HG02610 (cell line): ENCODE data around the gene PSMD6.

ENCODE experiments used
- ATAC-seq: cut with Tn5 transposase; IDR thresholded peaks from one replicate; pipeline ENCODE4 v1.9.1; 2021; ENCODE audit warnings: mild to moderate bottlenecking, moderate library complexity; ENCODE audit not compliant: unreplicated experiment

PSMD6 gene

GRCh38 chr3:64011685-64012084 lies 11.6 kb downstream of the PSMD6 start:
- no peak for ATAC-seq

- ATAC-seq, result no peak
Observed at GRCh38 chr3:64010199-64010598, 13.1 kb downstream of the PSMD6 start.

GRCh38 chr3:64009528-64009927 lies 13.8 kb downstream of the PSMD6 start:
- no peak for ATAC-seq

- no peak for ATAC-seq
Observed at GRCh38 chr3:64008487-64009351, 14.6 kb downstream of the PSMD6 start.

DNA sequence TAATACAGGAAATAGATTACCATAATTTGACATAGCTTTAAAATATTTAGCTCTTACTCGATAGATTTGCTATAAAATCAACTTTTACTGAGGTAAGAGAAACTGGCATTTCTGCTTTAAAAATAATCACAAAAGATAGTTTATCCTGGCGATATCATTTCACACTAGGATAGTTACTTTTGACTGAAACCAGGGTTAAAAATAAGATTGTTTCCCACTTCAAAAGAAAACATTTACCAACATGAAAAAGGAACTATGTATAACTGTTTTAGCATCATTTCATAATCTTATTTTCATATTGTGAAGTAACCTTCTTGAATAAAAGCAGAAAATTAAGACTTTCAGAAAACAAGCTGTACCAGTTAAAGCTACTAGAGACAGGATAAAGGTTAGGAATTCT lies 15.3 kb downstream of the PSMD6 start:
- no peak for ATAC-seq

DNA sequence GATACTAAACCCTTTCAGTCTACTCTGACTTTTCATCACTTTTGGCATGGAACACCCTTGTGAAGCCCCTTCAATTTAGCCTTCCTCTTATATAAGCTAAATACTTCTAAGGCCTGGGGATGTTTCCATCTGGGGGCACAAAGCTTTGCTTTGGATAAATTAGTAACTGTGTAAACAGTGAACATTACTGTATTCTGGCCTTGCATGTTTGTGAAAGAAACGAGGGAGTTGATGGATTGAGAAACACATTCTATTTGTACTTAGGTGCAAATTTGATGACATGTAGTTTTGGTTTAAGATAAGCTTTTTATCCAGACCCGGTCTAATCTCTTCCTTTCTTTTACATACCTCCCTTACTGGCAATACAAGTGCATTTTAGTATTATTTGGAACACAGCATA lies 19.7 kb downstream of the PSMD6 start:
- ATAC-seq, result no peak

- ATAC-seq, result no peak
Observed at GRCh38 chr3:64002233-64002632, 21.1 kb downstream of the PSMD6 start.

DNA sequence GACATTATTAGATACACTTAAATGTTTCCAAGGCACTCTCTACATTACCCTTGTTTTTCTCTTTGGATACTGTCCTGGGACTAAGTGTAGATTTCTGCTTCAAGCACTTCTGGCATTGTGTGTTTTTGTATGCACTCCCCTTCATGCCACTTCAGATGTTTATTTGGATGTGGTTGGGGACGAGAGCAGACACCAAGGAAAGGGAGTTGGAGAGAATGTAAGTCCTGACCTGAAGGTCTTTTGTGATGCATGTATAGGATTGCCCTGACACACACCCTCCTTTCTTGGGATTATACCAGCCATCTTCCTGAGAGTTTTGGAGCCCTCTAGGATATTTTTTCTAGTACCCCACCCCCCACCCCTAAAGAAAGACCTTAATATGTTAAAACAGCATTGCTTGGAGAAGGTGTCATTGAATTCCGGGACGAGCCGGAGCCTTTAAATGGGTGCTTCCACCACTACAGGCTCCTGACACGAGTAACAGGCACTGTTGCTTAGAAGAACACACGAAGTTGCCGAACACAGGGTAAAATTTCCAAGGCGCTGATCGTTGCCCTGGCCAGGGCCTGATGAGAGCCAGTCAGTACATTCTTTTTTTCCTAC lies 22.7 kb downstream of the PSMD6 start:
- no peak for ATAC-seq

DNA sequence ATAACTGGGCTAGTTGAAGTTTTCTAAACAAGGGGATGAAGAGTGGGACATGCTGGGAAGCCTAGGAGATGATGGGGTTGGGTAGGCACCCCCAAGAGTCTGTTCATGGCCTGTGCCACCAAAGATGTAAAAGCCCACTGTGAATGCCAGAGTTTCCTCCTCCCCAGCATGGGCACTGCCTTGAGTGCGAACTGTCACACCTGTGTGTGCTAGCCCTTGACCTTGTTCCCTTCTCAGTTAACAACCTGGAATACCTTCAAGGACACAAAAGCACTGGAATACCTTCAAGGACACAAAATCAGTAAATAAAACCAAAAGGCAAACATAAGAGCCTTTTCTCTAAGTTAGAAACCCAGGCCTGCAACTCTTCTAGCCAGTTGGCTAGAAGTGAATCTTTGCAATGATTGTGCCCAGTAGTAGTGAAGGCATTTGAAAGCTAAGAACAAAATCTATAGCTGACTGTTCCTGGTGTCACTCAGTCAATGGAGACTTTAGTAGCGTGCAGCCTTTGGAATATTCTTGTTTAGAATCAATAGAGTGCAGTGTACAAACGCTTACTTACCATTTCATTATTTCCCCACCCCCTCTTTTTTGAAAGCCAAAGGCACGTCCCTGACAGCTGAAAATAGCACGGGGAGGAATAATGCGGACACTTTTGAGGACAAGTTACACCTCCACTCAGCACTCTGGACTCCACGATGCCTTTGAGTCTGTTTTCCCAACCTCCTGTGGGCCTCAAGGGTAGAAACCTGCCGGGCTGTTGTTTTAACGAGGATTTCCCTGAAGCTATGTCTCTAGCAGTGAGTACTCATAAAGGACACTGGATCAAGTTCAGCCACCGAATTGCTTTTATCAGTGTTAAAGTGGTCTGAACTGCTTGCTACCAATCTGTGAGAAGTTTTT lies 24.2 kb downstream of the PSMD6 start:
- ATAC-seq, result no peak

DNA sequence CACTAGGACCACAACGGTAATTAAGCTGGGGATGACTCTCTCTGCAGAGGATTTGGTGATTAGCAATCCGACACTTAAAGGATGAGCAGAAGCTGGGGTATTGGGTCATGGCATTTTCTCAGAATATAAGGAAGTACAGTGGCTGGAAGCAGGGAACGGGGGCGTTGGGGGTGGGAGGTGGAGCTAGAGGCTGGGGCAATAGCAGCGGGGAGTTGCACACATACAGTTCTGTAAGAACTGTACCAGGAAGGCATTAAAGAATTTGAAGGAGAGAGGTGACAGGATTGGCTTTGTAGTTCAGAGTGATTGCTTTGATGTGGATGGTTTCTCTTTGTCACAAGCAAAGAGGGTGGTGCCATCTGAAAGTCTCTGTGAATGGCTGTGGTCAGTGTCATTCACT lies 28.2 kb downstream of the PSMD6 start:
- no peak for ATAC-seq

GRCh38 chr3:63993653-63994079 lies 29.6 kb downstream of the PSMD6 start:
- peak; percentile 92 for ATAC-seq

- ATAC-seq, result no peak
Observed at GRCh38 chr3:63992516-63993209, 30.6 kb downstream of the PSMD6 start.

DNA sequence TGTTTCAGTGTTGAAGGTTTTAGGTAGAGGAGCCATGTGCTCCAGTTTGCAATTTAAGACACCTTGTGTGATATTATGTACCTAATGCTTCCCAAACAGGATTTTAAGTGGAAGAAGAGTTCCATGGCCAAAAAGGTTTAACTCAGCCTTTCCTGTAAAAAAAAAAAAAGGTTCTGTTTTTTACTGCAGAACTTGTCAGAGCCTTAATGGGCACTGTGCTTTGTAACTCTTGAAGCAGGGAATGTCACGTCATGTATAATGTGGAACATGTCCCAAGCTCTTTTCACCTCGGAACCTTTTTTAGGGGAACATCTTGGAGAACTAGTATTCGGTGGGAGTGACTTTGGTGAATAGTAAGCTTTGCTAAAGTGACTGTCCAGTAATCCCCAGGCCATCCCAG lies 31.6 kb downstream of the PSMD6 start:
- no peak for ATAC-seq

DNA sequence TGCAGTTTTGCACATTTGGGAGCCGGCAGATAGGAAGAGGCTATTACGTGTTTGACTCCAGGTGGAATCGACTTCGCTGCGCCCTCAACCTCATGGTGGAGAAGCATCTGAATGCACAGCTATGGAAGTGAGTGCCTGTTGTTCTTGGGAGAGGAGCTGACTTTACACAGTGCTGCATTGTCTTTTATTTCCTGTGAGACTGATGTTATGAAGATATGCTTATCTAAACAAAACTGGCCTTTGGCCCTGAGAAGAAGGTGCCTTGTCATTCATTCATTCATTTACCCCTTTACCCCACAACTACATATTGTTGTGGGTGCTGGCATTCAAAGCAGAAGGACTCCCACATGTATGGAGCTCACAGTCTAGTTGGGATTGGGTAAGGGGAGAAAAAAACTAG lies 32.6 kb downstream of the PSMD6 start:
- ATAC-seq, result no peak

DNA sequence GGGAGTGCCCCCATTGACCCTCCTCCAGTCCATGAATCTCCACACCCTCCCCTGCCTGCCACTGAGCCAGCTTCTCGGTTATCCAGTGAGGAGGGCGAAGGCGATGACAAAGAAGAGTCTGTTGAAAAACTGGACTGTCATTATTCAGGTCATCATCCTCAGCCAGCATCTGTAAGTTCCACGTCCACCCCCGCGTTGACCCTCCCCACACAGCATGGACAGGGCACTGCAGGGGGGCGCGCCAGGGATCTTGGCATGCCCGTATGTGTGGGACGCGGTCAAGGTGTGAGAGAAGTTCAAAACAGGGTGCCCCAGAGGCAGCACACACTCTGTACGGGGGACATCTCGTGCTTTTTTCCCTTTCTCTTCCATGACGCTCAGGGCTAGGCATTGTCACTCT lies 33.1 kb downstream of the PSMD6 start:
- ATAC-seq, result no peak

- ATAC-seq, result no peak
Observed at GRCh38 chr3:63988943-63989342, 34.4 kb downstream of the PSMD6 start.

GRCh38 chr3:63986831-63987230 lies 36.5 kb downstream of the PSMD6 start:
- no peak for ATAC-seq

- no peak for ATAC-seq
Observed at GRCh38 chr3:63986146-63986545, 37.1 kb downstream of the PSMD6 start.

DNA sequence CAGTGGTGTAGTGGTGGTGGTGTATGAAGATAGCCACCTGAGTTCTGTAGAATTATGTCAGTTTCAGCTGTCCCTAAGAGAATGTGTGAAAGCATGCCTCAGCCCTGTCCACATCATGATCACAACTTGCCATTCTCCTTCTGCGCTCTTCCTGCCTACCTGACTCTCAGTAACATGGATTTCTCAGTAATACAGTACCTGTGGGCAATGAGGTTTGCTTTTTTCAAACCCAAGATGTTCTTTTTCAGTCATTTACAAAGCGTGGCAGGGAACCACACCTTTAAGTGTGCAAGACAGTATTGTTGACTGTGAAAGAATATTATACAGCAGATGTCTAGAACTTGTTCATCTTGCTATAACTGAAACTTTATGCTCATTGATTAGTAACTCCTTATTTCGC lies 38.9 kb downstream of the PSMD6 start:
- ATAC-seq, result no peak

DNA sequence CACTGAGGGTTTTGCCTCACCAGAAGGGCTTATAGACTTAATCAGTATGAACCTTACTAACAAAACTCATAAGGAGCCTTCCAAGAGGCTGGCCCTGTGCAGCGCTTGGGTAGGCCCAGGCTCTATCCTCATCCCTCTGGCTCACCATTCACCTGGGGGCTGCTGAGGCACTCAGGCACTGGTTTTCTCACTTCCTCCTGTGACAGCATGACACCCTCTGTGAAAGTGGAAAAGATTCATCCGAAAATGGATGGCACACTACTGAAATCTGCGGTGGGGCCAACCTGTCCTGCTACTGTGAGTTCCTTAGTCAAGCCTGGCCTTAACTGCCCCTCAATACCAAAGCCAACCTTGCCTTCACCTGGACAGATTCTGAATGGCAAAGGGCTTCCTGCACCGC lies 41.3 kb downstream of the PSMD6 start:
- ATAC-seq, result no peak
